Bone marrow (tissue), 2 donors: ENCODE measurements around the gene MSI2.

Experiments used
- DNase-seq, 2 donors: peaks; one replicate each; lab custom pipeline; 2025; lab: John Stamatoyannopoulos, UW

Gene MSI2

DNA sequence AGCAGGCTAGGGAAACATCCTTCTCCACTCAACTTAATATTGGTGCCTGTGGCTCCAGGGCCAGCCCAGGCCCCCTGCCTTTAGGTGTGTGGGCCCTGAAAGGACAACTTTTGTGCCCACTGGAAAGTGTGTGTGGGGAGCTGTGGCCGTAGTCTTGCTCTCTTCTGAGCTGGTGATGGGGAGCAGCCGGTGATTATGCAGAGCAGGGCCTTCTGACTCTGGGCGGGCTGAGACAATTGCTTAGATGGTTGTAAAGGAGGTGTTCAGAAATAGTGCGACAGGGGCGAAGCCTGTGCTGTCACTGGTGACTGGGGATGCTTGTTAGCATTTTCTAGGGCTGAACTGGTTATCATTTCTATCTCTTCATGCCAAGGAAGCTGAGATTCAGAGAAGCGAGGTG lies 62.6 kb downstream of the MSI2 start:
- no peak for DNase-seq

DNA sequence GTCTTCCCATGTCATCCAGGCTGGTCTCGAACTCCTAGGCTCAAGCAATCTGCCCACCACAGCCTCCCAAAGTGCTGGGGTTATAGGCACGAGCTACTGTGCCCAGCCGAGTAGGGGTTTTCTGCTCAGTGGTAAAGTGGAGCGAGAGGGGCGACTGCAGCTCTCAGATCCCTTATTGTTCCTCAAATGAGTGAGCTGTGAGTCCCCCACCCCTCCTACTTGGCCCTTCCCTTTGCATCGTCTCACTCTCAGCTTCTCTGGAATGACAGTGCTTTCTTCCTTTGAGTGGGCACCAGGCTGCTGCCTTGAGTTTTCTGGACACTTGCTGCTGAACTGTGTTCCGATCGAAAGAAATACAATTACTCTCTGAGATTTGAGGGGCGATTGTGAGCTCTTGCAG lies 63.5 kb downstream of the MSI2 start:
- DNase-seq = no peak

DNA sequence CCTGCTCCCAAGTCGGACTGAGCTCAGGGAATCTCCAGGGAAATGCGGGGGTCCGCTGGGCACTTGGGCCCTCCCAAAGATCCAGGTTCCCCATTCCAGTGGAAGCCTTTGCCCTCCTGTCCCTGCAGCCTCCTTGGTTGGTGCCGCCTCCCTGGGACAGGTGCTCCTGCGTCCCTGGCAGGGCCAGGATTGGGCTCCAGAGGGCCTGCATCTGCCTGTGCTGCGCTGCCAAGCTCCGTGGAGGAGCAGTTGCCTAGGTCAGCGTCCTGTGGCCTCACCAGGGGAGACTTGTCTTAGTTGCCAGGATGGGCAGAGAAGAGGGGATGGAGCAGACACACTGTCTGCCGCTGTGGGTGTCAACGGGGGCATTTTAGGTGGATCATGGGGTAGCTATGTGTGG lies 67.1 kb downstream of the MSI2 start:
- no peak for DNase-seq

DNA sequence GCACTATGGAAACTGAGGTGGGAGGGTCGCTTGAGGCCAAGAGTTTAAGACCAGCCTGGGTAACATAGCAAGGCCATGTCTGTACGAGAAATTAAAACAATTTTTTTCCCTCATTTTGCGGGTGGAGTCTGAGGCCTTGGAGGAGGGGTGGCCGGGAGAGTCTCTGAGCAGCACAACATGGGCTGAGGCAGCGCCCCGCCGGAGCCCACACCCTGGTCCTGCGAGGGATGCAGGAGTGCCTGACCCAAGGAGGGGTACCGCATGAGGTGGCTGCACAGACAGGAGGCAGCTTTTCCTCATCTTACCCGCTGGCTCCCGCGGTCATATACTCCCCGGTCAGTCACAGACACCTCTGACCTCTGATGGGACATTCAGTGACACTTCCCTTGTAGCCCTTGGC lies 67.7 kb downstream of the MSI2 start:
- no peak for DNase-seq

DNA sequence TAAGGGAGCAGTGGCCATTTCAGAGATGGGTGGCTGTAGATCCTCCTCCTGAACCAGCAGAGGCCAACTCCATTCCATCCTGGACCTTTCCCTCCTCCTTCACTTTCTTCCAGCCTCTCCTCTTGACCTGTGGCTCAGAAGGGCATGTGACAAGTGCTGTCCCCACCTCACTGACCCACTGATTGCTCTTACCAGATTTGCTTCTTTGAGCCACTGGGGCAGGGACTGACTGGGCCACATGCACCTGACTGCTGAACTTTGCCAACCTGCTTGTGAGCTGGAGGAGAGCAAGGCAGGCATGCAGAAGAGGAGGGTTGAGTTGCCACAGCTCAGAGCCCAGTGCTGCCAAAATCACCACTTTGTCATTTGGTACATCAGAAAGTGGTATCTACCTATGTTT lies 68.3 kb downstream of the MSI2 start:
- DNase-seq = no peak

DNA sequence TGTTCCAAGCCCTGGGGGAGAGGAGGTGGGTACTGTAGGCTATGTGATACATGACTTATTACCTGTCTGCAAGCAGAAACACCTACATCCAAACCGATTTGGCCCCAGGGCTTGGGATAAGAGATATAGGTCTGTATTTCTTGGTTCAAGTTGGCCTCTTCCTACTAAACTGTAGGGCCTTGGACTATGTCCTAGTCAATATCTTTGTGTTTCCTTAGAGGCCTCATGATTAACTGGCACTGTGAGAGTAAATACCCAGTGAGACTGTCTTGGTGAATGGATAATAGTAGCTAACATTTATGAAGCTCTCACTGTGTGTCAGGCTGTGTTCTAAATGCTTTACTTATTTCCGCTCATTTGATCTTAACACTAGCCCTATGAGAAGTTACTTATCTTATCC lies 70.0 kb downstream of the MSI2 start:
- DNase-seq = no peak

DNA sequence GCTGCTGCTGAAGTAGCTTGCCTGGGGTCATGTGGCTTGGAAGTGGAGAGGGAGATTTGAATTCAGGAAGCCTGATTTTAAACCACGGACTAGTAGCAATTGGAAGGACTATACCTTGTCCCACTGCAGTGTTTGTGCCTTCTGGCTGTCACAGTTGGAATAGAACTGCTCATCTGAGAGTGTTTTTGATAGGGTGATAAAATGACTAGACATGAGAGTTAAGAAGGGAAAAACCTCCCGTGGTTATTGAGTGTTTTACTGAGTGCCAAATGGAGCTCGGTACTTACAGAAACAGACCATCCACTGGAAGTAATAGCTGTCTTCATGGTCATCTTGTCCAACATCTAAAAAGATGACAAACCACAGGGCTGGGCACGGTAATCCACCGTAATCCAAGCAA lies 70.4 kb downstream of the MSI2 start:
- no peak for DNase-seq

DNA sequence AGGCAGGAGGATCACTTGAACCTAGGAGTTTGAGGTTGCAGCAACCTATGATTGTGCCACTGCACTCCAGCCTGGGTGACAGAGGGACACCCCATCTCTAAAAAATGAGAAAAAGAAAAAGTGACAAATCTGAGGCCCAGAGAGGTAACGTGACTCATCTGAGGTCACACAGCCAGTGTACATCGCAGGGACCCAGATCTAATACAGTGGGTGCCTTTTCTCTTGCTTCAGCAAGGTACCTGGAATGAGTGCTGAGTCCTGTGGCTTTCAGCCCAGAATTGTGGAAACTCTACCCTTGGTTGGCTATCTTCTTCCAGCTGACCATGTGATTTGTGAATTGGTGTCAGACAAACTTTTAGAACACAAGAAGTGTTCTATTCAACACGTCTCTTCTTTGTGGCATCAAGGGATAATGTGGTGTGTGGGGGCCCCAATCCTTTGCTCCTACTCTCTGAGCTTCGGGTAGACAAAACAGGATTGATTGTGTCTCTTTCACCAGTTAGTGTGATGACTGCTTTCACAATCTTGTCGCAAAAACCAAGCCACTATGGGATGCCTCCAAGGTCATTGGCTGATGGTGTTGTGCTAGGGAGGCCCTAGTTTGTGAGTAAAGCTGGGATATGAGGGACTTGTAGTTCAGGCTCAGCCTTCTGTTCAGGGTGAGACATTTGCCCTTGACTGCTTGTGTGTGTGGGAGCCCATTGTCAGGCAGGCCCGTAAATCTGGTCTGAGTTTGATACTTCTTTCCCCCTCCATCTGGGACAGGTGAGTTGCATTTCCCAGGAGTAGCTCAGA lies 71.0 kb downstream of the MSI2 start:
- no peak for DNase-seq

DNA sequence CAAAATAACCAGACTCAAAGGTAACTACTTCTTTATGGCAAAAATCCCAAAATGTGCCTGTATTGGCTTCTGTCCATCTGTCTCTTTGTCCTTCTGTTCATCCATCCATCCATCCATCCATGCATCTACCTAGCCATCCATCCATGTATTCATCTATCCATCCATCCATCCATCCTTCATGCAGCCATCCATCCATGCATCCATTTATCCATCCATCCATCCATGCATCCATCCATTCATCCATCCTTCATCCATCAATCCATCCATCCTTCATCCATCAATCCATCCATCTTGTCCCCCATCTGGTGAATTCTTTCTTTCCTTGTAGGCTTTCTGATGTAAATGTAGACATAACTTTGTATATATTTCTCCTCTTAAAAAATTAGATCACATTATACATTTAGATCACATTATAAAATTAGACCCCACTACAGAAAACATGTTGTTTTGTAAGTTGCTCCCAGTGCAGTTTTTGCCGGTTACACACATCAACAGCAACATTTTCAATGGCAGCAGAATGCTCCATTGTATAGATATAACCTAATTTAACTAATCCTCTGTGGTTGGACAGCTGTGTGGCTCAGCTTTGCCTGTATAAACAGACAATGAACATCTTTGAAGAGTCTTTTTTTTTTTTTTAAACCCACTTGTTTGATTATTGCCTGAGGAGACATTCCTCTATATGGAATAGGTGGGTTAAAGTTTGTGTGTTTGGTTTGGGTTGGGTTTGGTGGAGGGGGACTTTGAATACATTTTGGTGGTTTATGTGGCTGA lies 72.0 kb downstream of the MSI2 start:
- no peak for DNase-seq

DNA sequence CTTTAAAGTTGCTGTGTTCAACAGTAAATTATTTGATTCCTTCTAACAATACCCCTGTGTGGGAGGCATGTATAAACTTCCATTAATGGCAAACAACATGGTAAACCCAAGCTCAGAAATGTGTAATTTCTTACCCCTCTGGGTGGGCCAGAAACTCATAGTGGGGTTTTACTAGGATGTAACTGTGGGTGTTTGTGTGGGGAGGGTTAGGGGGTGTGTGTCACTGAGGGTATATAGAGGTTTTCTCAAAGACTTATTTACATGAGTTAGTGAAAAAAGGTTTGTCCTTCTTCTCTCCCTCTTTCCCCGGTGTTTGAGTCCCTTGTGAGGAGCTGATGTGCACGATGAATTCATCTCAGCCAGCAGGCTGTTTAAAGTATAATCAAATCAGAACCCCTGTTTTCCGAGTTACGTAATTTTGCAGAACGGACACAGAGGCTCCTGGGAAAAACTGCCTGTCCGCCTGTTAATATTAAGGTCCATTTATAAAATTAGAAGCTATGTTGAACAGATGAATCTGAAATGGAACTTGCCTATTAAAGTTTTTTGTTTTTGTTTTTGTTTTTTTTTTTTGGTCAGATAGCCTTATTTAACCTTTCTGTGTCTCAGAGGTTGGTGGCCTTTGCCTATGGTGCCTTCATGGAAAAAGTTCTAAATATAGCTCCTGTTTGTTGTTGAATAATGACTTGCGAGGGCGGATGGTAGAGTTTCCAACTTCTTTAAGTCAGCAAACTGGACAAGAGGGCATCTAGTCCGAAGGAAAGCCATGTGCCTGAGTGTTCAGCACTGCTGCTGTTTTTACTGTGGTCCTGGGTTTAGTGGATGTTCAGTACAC lies 73.3 kb downstream of the MSI2 start:
- no peak for DNase-seq

DNA sequence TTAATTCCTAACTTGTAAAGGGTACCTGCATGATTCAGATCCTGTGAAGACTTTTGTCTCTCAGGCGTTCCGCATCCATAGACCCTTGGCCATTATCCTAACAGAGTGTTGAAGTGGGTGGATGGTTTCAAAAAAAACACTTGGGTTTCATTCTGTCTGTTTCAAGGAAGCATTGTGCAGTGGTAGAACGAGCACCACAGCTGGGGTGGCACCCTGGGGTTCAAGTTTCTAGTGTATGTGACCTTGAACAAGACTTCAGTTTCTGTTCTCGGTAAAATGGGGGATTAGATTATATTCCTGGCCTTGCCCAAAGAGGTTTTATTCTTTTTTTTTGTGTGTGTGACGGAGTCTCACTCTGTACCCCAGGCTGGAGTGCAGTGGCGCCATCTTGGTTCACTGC lies 74.3 kb downstream of the MSI2 start:
- DNase-seq = no peak

DNA sequence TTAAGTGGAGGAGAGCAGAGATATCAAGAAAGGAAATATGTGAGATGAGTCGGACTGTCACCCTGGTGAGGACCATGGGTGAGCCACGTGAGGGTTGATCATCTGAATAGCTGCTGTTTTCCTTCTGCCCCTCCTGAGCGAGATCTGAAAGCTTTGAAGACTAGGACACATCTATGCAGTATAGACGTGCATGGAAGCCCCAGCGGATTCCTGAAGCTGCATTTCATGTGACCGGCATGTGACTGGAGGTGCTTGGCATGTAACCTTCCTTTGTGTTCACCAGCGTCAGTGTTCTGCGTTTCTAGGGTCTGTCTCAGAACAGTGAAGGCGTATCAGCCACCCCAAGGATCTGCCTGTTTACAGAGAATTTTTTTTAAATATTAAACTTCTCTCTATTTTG lies 75.1 kb downstream of the MSI2 start:
- no peak for DNase-seq

DNA sequence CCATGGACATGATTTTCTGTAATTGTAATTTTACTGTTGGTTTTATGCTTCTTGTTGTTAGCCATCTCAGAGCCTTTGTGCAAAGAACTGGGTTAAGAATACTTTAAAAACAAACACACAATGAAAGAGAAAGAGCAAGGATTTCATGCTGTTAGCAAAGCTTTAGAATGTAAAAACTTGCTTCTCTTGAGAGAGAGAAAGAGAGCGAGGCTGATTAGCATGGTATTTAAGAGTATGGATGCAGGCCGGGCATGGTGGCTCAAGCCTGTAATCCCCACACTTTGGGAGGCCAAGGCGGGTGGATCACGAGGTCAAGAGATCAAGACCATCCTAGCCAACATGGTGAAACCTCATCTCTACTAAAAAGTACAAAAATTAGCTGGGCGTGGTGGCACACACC lies 76.2 kb downstream of the MSI2 start:
- no peak for DNase-seq

DNA sequence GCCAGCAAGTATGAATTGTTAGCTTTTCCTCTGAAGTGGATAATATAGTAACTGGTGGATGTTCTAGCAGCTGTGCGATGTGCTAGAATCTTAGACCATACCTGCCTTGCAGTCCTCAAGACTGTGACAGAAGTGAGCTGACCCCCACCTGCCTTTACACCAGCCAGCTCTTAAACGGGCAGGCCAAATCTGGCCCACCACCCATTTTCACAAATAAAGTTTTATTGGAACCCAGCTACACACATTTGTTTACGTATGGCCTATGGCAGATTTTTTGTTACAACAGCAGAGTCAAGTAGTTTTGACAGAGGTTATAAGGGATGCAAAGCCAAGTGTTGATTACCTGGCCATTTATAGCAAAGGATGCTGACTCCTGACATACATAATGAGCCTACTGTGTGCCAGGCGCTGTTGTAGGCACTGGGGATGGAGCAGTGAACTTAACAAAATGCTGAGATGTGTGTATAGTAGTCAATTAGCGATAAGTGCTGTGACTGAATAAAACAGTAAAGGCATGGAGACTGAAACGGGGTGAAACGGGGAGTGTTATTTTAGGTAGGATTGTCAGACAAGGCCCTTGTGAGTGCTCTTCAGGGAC lies 79.0 kb downstream of the MSI2 start:
- DNase-seq = no peak

DNA sequence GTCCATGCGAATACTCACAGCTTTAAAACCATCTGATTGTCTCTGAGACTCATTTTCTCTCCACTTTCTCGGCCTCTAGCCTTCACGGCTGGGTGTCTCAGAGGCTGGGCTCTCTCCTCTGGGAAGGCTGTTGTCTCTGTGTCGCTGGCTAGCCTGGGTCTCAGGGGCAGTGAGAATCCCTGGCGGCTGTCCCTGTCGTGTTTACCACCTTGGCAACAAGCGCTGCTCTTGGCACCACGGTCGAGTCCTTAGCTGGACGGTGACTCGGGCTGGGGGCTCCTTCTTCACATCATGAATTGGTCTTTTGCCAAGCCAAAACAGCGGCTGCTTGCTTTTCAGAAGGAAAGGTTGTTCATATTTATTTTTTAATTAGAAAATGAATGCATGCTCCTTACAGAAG lies 81.1 kb downstream of the MSI2 start:
- no peak for DNase-seq

DNA sequence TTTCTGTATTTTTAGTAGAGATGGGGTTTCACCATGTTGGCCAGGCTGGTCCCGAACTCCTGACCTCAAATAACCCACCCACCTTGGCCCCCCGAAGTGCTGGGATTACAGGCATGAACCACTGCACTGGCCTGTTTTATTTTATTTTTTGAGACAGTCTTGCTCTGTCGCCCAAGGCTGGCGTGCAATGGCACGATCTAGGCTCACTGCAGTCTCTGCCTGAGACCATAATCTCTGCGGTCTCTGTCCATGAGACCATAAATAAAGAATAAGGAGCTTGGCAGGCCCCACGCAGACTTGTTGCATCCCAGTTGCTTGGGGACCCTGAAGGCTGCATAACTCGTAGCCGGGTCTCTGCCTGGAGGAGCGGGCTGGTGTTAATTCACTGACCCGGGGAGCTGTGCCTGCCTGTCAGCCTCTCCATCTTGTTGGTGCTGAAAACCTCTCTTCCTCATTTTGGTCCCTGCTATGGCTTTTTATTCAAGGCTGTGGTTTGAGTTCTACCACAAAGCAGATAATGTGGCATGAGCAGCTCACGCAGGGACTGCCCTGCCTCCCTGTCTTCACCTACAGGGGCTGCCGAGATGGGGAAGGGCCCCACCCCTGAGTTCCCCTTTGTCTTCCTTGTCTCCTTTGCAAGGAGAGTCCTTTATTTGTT lies 82.1 kb downstream of the MSI2 start:
- DNase-seq = peak in 1 of 2 donors; percentile 83

DNA sequence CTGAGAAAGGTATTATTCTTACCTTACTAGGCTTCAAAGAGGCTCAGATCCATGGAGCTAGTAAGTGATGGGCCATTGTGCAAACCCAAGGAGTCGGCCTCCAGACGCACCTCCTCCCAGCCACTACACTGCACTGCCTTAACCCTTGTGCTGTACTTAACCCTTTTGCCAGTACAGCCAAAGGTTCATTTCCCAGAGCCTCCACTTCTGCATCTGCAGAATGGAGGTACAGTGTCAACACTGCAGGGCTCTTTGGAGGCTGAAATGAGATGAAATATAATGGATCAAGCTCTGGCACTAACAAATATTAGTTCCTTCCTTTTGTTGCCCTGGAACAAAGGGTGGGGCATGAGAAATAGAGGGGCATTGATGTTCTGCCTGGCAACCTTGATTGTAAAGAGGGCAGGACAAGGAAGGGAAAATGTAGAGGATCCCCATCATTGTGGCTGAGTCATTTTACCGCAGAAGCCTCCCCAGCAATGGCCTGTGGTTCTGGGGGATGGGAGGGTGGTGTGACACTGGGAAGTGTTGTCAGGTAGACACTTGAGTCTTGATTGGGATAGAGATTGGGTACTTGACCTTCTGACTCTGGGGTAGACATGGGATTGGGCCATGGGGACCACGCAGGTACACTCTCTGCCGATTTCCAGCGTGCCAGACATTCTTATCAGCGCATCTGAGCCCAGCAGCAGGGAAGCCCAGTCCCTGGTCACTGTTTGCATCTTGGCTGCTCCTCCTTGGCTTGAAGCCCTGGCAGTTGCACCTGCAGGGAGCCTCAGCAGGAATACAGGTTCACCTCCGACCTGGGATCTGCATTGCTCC lies 84.0 kb downstream of the MSI2 start:
- DNase-seq = no peak

DNA sequence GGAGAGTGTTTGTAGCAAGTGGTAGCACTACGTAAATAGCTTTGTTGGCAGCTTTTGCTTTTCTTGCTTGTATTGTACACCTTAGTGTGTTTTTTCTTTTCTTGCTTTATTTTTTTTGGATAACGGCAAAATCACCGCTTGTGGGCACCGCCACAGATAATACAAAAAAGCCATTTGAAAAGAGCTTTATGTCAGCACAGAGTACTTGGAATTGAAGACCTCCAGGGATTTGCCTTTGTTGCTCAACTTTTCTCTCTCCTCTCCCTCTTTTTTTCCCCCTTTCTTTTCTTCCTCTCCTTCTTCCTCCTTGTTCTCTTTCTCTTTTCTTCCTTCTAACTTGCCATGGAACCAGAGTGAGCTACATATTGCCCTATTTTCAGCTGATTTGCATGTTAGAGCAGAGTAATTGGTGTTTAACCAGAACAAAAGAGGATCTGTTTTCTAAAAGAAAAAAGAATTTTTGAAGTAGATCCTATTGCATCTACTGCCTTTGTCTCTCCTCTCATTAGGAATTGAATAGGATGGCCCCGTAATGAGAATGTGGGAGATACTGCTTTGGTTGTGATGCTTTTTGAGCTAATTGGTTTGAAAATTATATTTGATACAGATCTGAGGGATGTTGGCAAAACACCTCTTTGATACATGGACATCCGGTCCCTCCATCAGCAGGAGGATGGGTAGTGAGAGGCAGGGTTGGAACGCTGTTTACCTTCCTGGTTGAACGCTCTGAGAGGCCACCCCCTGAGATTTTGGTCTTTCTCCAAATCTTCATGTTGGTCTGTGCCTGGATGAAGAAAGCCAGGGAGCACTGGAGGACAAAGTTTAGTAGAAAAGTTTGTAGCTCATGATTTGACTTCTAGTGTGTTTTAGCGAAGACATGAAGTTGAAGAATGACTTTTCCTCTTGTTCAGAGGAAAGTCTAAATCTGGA lies 85.6 kb downstream of the MSI2 start:
- DNase-seq = no peak

DNA sequence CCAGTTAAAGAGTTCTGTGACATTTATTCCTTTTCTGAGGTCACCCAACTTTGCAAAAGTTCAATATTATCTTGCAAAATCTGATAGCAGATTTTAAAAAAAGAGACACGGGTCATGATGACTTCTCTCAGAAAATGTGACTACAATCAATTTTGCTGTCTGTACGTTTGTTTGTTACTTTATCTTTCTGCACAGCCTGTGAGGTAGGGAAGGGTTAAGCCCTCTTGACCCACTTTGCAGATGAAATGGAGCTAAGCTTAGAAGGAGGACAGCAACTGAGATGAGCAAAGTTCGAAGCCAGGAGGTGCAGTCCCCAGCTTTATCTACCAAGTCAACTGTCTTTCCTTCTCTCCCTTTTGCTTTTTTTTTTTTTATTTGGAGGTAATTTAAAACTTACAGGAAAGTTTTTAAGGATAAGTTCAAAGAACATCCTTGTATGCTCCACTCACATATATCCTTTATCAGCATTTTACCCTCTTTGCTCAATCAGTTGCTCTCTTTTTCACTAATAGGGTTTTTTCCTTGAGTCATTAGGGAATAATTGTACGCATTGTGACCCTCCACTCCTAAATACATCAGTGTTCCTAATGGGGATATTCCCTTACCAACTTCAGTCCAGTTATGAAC lies 86.8 kb downstream of the MSI2 start:
- DNase-seq = no peak
